Colonic mucosa (tissue), 4 donors: Measurements from ENCODE around the gene LYZL2. TPM values are rescaled to one million over a fixed set of nuclear protein-coding genes. Genes with fewer than 3 reads are reported as not detected.
"Not testable (repeated sequence)": the region's sequence is repeated elsewhere in the genome, so short reads cannot be mapped to it uniquely, and the experiment has no call there.

Experiments
- DNase-seq: peaks from one replicate; pipeline ENCODE4 v3.0.0-alpha.2; 2020
- H3K27ac ChIP-seq: fragments of 200-600 bp; one replicate; pipeline ENCODE4 v1.8.0; 2021
- H3K27me3 ChIP-seq: fragments of 200-600 bp; one replicate; pipeline ENCODE4 v1.8.0; 2021
- H3K36me3 ChIP-seq: fragments of 200-600 bp; one replicate; pipeline ENCODE4 v1.8.0; 2021
- H3K4me1 ChIP-seq: fragments of 200-600 bp; one replicate; pipeline ENCODE4 v1.8.0; 2021; ENCODE audit warnings: mild to moderate bottlenecking
- H3K4me3 ChIP-seq: fragments of 200-600 bp; one replicate; pipeline ENCODE4 v1.8.0; 2021
- H3K9ac ChIP-seq, 2 donors: one replicate each; pipeline ENCODE4 v1.7.0; 2013; ENCODE audit warnings: control low read depth in 2 of 2, low read depth in 2 of 2, low read length in 2 of 2
- H3K9me3 ChIP-seq: fragments of 200-600 bp; one replicate; pipeline ENCODE4 v1.8.0; 2021
- intact Hi-C: fragments of 100-400 bp; cut with DNase I; formaldehyde crosslinking; loops from one replicate; pipeline ENCODE4 v1.14.1; 2022
- total RNA-seq, 2 donors: library from RNA; stranded (reverse); fragmentation: NEBNext Ultra II Directional in 1 of 2; extraction: Animal tissue kit (Norgen Biotek cat#: 25700) in 1 of 2; gene quantifications; one replicate each; pipeline ENCODE4 v1.2.1, GENCODE V29; 2021
- TF ChIP-seq, protein P1 (sequence below): fragments of 200-600 bp; IDR thresholded peaks from one replicate; pipeline ENCODE4 v1.8.0; 2022; ENCODE audit warnings: antibody characterized with exemption, mild to moderate bottlenecking
- donor health status: healthy.
- donor health status: DM: no; HTN: no; CAD: no.
- donor health status: DM: no; HTN: no; CAD: no.

Gene LYZL2
- total RNA-seq, 2 donors from 2014 or later, result not detected

DNA sequence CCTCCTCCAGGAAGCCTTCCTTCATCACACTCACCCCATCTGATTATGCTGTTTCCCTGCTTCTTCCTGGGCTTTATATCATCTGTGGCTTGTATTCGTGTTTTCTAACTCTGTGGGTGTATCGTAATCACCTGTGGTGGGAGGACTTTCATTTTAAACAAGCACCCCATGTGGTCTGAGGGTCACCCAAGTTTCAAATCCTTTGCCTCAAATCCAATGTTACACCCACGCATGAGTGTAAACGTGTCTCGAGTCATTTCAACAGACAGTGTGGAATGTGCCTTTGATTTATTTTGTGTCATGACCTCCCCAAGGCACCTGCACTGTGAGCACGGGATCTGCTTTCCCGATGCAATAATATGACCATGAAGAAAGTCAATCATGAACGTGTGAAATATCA lies 17.5 kb upstream of the LYZL2 start:
- intact Hi-C loops, result no loop called here
- Histone ChIP-seq H3K9me3 (no peaks in the 10 kb centered on the region), H3K27me3 (no peaks in the 10 kb centered on the region), H3K27ac (no peak overlapping the region), H3K4me1 (no peaks in the 10 kb centered on the region), H3K36me3 (no peaks in the 10 kb centered on the region), H3K4me3 (no peak overlapping the region), H3K9ac (no peak overlapping the region)
- TF ChIP-seq, protein P1, sequence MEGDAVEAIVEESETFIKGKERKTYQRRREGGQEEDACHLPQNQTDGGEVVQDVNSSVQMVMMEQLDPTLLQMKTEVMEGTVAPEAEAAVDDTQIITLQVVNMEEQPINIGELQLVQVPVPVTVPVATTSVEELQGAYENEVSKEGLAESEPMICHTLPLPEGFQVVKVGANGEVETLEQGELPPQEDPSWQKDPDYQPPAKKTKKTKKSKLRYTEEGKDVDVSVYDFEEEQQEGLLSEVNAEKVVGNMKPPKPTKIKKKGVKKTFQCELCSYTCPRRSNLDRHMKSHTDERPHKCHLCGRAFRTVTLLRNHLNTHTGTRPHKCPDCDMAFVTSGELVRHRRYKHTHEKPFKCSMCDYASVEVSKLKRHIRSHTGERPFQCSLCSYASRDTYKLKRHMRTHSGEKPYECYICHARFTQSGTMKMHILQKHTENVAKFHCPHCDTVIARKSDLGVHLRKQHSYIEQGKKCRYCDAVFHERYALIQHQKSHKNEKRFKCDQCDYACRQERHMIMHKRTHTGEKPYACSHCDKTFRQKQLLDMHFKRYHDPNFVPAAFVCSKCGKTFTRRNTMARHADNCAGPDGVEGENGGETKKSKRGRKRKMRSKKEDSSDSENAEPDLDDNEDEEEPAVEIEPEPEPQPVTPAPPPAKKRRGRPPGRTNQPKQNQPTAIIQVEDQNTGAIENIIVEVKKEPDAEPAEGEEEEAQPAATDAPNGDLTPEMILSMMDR, result no peak
- DNase-seq, result no peak

- H3K9me3 ChIP-seq, result no peaks in the 10 kb centered on the region
- no peaks in the 10 kb centered on the region for H3K4me1 ChIP-seq
- H3K4me3 ChIP-seq, result no peak overlapping the region
- TF ChIP-seq, protein P1, result no peak
- H3K9ac ChIP-seq, result no peak overlapping the region
- no peak for DNase-seq
- no peaks in the 10 kb centered on the region for H3K36me3 ChIP-seq
- no peak overlapping the region for H3K27ac ChIP-seq
- intact Hi-C loops, result no loop called here
- no peaks in the 10 kb centered on the region for H3K27me3 ChIP-seq
Measured at GRCh38 chr10:30645340-30645827, 15.8 kb upstream of the LYZL2 start.

DNA sequence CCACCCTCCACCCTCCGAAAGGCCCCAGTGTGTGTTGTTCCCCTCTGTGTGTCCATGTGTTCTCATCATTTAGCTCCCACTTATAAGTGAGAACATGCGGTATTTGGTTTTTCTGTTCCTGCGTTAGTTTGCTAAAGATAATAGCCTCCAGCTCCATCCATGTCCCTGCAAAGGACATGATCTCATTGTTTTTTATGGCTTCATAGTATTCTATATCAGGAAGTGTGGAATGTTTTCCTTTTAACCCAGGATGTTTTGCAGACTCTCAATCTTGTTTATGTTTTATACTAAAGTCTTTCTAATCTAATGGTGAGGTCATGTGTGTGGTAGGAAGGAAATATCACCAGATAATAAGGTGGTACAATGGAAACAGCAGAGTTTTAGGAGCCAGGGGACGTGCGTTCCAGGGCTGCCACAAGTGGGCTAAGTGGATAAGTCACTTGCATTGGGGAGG lies 14.9 kb upstream of the LYZL2 start:
- DNase-seq, H3K4me3 ChIP-seq: not testable (repeated sequence)

GRCh38 chr10:30643557-30644199 lies 14.1 kb upstream of the LYZL2 start:
- H3K4me1 ChIP-seq, H3K36me3 ChIP-seq, H3K4me3 ChIP-seq, H3K9ac ChIP-seq, intact Hi-C loops, H3K27me3 ChIP-seq, DNase-seq, H3K9me3 ChIP-seq, H3K27ac ChIP-seq: not testable (repeated sequence)

More for the DNA sequence above, 14.9 kb upstream of the LYZL2 start:
- H3K9me3 ChIP-seq, H3K9ac ChIP-seq, H3K4me1 ChIP-seq, H3K36me3 ChIP-seq, H3K27me3 ChIP-seq, intact Hi-C loops, H3K27ac ChIP-seq: not testable (repeated sequence)

DNA sequence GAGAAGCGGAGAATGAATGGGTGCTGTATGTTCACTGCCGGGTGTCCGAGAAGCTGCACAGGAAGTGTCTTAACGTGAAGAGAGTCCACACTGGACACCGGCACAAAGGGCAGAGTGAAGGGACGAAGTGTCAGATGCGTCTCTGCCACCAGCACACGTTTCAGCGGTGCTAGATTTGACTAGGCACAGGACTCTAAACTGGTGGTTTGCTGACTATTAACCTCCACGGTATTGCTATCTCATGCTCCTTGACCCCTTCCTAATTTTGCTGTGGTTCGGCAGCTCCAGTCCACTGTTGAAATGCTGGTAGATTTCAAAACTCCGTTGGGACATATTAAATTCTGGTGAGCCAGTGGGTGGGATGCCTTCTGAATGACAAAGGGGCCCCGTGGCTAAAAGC lies 13.3 kb upstream of the LYZL2 start:
- H3K27me3 ChIP-seq, H3K4me1 ChIP-seq, DNase-seq, H3K4me3 ChIP-seq, H3K9ac ChIP-seq, H3K36me3 ChIP-seq, H3K27ac ChIP-seq, intact Hi-C loops, H3K9me3 ChIP-seq: not testable (repeated sequence)

DNA sequence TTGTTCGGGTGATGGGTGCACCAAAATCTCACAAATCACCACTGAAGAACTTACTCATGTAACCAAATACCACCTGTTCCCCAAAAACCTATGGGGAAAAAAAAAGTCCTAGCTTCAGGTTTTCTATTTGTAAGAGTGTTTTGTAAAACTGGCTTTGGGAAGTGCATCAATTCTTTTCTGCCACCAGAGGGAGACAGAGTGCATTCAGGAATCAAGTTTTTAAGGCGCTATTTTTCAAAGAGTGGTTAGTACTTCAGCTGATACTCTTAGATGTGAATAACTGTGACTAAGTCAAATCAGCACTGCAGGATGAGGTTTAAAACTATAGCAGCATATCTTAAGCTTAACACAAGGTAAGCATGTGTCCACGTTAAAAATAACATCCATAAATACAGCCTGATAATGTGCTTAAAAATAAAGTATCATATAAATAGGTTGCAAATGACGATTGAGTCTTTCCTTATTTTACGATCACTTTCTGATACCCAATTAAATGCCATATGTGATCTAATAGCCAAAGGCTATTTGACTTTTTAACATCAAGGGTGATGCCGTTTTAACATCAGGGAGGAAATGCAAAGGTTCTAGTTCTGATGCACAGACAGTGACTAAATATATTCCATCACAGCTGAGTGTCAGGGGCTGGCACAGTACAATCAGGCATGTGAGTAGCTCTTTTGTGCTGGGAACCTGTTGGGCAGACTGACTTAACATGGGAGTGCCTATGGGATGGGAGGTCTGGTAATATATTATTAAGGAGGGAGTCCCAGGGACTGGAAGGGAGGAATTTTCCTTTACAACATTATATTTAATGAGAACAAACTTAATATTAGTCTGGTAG lies 10.6 kb upstream of the LYZL2 start:
- H3K4me1 ChIP-seq, result no peaks in the 10 kb centered on the region
- DNase-seq, result no peak
- no peaks in the 10 kb centered on the region for H3K36me3 ChIP-seq
- H3K9me3 ChIP-seq, result no peaks in the 10 kb centered on the region
- TF ChIP-seq, protein P1, result peak; percentile 86
- H3K27me3 ChIP-seq, result no peaks in the 10 kb centered on the region
- no peak overlapping the region for H3K27ac ChIP-seq
- H3K4me3 ChIP-seq, result no peak overlapping the region
- H3K9ac ChIP-seq, result no peak overlapping the region
- intact Hi-C loops, result no loop called here
